ENCODE measurements around the gene ID2. TPM values are rescaled to one million over a fixed set of nuclear protein-coding genes. Genes with fewer than 3 reads are reported as not detected.

Gene ID2
- polyA plus RNA-seq, 1 donor = 449 TPM

DNA sequence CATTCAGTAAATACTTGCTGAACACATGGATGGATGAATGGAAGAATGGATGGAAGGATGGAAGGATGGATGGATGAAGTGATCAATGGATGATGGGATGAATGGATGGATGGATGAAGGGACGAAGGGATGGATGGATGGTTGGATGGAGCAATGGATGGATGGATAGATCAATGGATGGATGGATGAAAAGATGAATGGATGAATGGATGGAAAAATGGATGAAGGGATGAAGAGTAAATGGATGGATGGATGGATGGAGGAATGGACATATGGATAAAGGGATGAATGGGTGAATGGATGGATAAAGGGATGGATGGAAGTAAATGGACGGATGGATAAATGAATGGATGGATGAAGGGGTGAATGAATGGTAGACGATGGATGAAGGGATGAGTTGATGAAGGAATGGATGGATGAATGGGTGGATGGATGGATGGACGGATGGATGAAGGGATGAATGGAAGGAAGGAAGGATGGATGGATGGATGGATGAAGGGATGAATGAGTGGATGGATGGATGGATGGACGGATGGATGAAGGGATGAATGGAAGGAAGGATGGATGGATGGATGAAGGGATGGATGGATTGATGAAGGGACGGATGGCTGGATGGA is 13.9 kb upstream of the ID2 start:
- Histone ChIP-seq H3K4me1 (ENCODE audit: control insufficient read depth, insufficient read depth, low read length) (no peaks in the 10 kb centered on the region), H3K27me3 (ENCODE audit: control insufficient read depth, insufficient read depth, low read length) (no peaks in the 10 kb centered on the region), H3K27ac (ENCODE audit: low read length) (no peak overlapping the region), H3K9me3 (ENCODE audit: control insufficient read depth, low read depth, low read length) (no peaks in the 10 kb centered on the region), H3K36me3 (ENCODE audit: control insufficient read depth, insufficient read depth, low read length) (no peaks in the 10 kb centered on the region), H3K4me3 (ENCODE audit: low read length) (no peak overlapping the region)
- 84% methylated on average over 6 of the region's 6 CpGs for WGBS (ENCODE audit: insufficient coverage, low lambda C conversion rate)
- DNase-seq = no peak

DNA sequence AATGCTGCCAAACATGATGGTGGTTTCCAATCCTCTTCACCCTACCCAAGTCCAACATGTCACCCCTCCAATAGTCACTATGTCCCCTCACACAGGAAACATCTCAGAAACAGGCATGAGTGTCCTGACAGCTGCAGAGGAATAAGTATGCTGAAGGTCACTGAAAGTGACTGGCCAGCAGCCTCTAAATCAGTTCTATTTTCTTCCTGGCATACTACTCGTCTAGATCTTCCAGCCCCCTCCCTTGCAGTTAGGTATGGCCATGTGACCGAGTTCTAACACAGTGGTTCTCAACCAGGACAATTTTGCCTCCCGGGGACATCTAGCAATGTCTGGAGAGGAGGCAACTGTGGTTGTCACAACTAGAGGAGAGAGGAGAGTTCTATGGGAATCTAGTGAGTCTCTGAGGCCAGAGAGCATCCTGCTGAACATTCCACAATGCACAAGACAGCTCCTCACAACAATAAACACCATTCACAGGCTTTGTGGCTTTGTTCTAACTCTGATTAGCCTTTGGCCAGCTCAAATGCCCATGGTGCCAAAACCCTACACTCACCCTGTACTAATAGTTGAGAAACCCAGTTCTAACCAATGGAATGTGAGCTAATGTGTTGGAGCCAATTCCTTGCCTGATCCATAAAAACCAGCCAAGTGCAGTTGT is 12.6 kb upstream of the ID2 start:
- DNase-seq = no peak
- no CpG with 5 or more reads among the region's 3 CpGs for WGBS (ENCODE audit: insufficient coverage, low lambda C conversion rate)
- H3K27me3 ChIP-seq (ENCODE audit: control insufficient read depth, insufficient read depth, low read length) = no peaks in the 10 kb centered on the region

DNA sequence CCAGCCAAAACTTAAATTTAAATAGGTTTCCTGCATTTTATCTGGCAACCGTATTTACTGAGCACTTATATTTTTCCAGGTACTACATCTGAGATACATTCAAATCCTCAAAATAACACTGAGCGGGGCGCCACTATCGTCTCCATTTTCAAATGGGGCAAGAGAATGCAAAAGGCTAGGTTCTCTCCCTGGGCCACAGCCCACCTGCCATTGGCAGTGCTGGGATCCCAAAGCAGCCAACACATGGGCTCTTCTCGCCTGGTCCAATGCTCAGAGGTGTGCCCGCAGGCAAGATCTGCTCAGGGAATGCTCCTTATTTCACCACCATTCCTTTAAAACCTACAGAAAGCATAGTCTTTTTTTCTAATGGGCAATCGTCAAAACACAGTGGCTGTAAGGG is 11.3 kb upstream of the ID2 start:
- Histone ChIP-seq H3K4me1 (ENCODE audit: control insufficient read depth, insufficient read depth, low read length) (no peaks in the 10 kb centered on the region), H3K36me3 (ENCODE audit: control insufficient read depth, insufficient read depth, low read length) (no peaks in the 10 kb centered on the region), H3K27ac (ENCODE audit: low read length) (no peak overlapping the region), H3K27me3 (ENCODE audit: control insufficient read depth, insufficient read depth, low read length) (no peaks in the 10 kb centered on the region), H3K9me3 (ENCODE audit: control insufficient read depth, low read depth, low read length) (peaks cover 10% of the 10 kb centered on the region), H3K4me3 (ENCODE audit: low read length) (no peak overlapping the region)
- no CpG with 5 or more reads among the region's 7 CpGs for WGBS (ENCODE audit: insufficient coverage, low lambda C conversion rate)
- DNase-seq = no peak

More for the DNA sequence above, 12.6 kb upstream of the ID2 start:
- Histone ChIP-seq H3K4me1 (ENCODE audit: control insufficient read depth, insufficient read depth, low read length) (no peaks in the 10 kb centered on the region), H3K27ac (ENCODE audit: low read length) (no peak overlapping the region), H3K36me3 (ENCODE audit: control insufficient read depth, insufficient read depth, low read length) (no peaks in the 10 kb centered on the region), H3K9me3 (ENCODE audit: control insufficient read depth, low read depth, low read length) (peaks cover 2% of the 10 kb centered on the region), H3K4me3 (ENCODE audit: low read length) (no peak overlapping the region)

DNA sequence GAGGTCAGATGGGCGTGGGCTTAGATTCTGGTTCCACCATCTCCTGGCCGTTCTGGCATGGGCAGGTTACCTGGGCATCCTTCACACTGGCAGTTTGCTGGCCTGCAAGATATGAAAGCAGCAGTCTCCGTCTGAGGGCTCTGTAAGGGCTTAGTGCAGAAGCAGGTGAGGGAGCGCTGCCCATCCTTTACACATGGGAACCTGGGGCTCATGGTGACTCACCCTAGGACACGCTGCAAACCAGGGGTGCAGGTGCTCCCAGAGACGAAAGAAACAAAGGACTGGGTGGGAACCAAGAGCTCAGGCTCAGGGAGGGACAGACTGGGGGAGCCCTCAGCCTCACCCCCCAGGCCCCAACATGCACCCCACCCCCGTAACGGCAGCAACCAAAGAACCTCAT is 10.7 kb upstream of the ID2 start:
- H3K36me3 ChIP-seq (ENCODE audit: control insufficient read depth, insufficient read depth, low read length) = no peaks in the 10 kb centered on the region
- DNase-seq = no peak
- no peak overlapping the region for H3K27ac ChIP-seq (ENCODE audit: low read length)
- H3K9me3 ChIP-seq (ENCODE audit: control insufficient read depth, low read depth, low read length) = peaks cover 12% of the 10 kb centered on the region
- no peaks in the 10 kb centered on the region for H3K27me3 ChIP-seq (ENCODE audit: control insufficient read depth, insufficient read depth, low read length)
- WGBS (ENCODE audit: insufficient coverage, low lambda C conversion rate) = no CpG with 5 or more reads among the region's 8 CpGs
- peaks cover 2% of the 10 kb centered on the region for H3K4me1 ChIP-seq (ENCODE audit: control insufficient read depth, insufficient read depth, low read length)
- no peak overlapping the region for H3K4me3 ChIP-seq (ENCODE audit: low read length)

- Histone ChIP-seq H3K9me3 (ENCODE audit: control insufficient read depth, low read depth, low read length) (peaks cover 16% of the 10 kb centered on the region), H3K4me3 (ENCODE audit: low read length) (no peak overlapping the region)
Measured at GRCh38 chr2:8671802-8672201, 10.1 kb upstream of the ID2 start.

DNA sequence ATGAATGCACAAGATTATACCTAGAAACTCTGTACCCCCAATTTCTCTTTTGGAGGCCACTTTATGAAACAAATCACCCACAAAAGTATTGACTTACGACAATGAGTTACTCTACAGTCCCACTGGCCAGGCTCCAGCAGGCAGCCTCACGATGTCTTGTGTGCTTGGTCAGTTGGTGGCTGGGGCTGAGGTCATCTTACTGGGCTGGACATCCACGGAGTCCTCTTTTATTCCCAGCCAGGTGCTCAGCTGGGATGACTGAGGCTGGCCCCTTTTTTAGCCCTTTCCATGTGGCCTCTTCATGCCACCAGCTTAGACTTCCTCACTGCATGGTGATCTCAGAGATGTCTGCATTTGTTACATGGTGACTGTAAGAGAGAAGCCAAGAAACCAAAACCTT is 8.9 kb upstream of the ID2 start:
- Histone ChIP-seq H3K36me3 (ENCODE audit: control insufficient read depth, insufficient read depth, low read length) (no peaks in the 10 kb centered on the region), H3K4me3 (ENCODE audit: low read length) (no peak overlapping the region), H3K27ac (ENCODE audit: low read length) (no peak overlapping the region), H3K9me3 (ENCODE audit: control insufficient read depth, low read depth, low read length) (peaks cover 16% of the 10 kb centered on the region), H3K27me3 (ENCODE audit: control insufficient read depth, insufficient read depth, low read length) (no peaks in the 10 kb centered on the region), H3K4me1 (ENCODE audit: control insufficient read depth, insufficient read depth, low read length) (peaks cover 11% of the 10 kb centered on the region)
- DNase-seq = no peak
- WGBS (ENCODE audit: insufficient coverage, low lambda C conversion rate) = no CpG with 5 or more reads among the region's 3 CpGs

More at GRCh38 chr2:8671802-8672201, 10.1 kb upstream of the ID2 start:
- peaks cover 6% of the 10 kb centered on the region for H3K4me1 ChIP-seq (ENCODE audit: control insufficient read depth, insufficient read depth, low read length)
- H3K27ac ChIP-seq (ENCODE audit: low read length) = no peak overlapping the region
- H3K27me3 ChIP-seq (ENCODE audit: control insufficient read depth, insufficient read depth, low read length) = no peaks in the 10 kb centered on the region
- H3K36me3 ChIP-seq (ENCODE audit: control insufficient read depth, insufficient read depth, low read length) = no peaks in the 10 kb centered on the region
- no CpG with 5 or more reads among the region's 3 CpGs for WGBS (ENCODE audit: insufficient coverage, low lambda C conversion rate)
- no peak for DNase-seq

- WGBS (ENCODE audit: insufficient coverage, low lambda C conversion rate) = 100% methylated on average over 1 of the region's 3 CpGs
- Histone ChIP-seq H3K27ac (ENCODE audit: low read length) (no peak overlapping the region), H3K9me3 (ENCODE audit: control insufficient read depth, low read depth, low read length) (peaks cover 16% of the 10 kb centered on the region), H3K36me3 (ENCODE audit: control insufficient read depth, insufficient read depth, low read length) (no peaks in the 10 kb centered on the region), H3K27me3 (ENCODE audit: control insufficient read depth, insufficient read depth, low read length) (no peaks in the 10 kb centered on the region), H3K4me3 (ENCODE audit: low read length) (no peak overlapping the region), H3K4me1 (ENCODE audit: control insufficient read depth, insufficient read depth, low read length) (peaks cover 11% of the 10 kb centered on the region)
- no peak for DNase-seq
Measured at GRCh38 chr2:8673381-8673780, 8.5 kb upstream of the ID2 start.

- Histone ChIP-seq H3K4me1 (ENCODE audit: control insufficient read depth, insufficient read depth, low read length) (peaks cover 11% of the 10 kb centered on the region), H3K36me3 (ENCODE audit: control insufficient read depth, insufficient read depth, low read length) (no peaks in the 10 kb centered on the region), H3K4me3 (ENCODE audit: low read length) (no peak overlapping the region), H3K27me3 (ENCODE audit: control insufficient read depth, insufficient read depth, low read length) (no peaks in the 10 kb centered on the region), H3K27ac (ENCODE audit: low read length) (no peak overlapping the region), H3K9me3 (ENCODE audit: control insufficient read depth, low read depth, low read length) (peaks cover 16% of the 10 kb centered on the region)
- 100% methylated on average over 4 of the region's 8 CpGs for WGBS (ENCODE audit: insufficient coverage, low lambda C conversion rate)
- DNase-seq = no peak
Measured at GRCh38 chr2:8674420-8675009, 7.3 kb upstream of the ID2 start.

GRCh38 chr2:8675543-8675942 is 6.3 kb upstream of the ID2 start:
- WGBS (ENCODE audit: insufficient coverage, low lambda C conversion rate) = no CpG with 5 or more reads among the region's 5 CpGs
- no peaks in the 10 kb centered on the region for H3K36me3 ChIP-seq (ENCODE audit: control insufficient read depth, insufficient read depth, low read length)
- no peak overlapping the region for H3K4me3 ChIP-seq (ENCODE audit: low read length)
- peaks cover 11% of the 10 kb centered on the region for H3K4me1 ChIP-seq (ENCODE audit: control insufficient read depth, insufficient read depth, low read length)
- peaks cover 16% of the 10 kb centered on the region for H3K9me3 ChIP-seq (ENCODE audit: control insufficient read depth, low read depth, low read length)
- no peaks in the 10 kb centered on the region for H3K27me3 ChIP-seq (ENCODE audit: control insufficient read depth, insufficient read depth, low read length)
- no peak for DNase-seq
- no peak overlapping the region for H3K27ac ChIP-seq (ENCODE audit: low read length)

GRCh38 chr2:8676191-8676920 is 5.5 kb upstream of the ID2 start:
- Histone ChIP-seq H3K4me1 (ENCODE audit: control insufficient read depth, insufficient read depth, low read length) (peaks cover 11% of the 10 kb centered on the region), H3K27me3 (ENCODE audit: control insufficient read depth, insufficient read depth, low read length) (no peaks in the 10 kb centered on the region), H3K9me3 (ENCODE audit: control insufficient read depth, low read depth, low read length) (peaks cover 16% of the 10 kb centered on the region), H3K36me3 (ENCODE audit: control insufficient read depth, insufficient read depth, low read length) (no peaks in the 10 kb centered on the region), H3K27ac (ENCODE audit: low read length) (peak overlapping the region; percentile 95), H3K4me3 (ENCODE audit: low read length) (peak overlapping the region; percentile 58)
- peak; percentile 74 to 83 for DNase-seq
- WGBS (ENCODE audit: insufficient coverage, low lambda C conversion rate) = no CpG with 5 or more reads among the region's 51 CpGs
